C4-2B (cell line): Measurements from ENCODE around the gene NPSR1.

ENCODE experiments used
- ZFX ChIP-seq: fragments of 450-650 bp; IDR thresholded peaks from 2 replicates; pipeline ENCODE4 v1.6.1; 2017
- TF ChIP-seq, protein P1 (sequence below): fragments of 450-650 bp; conservative IDR thresholded peaks from 2 replicates; pipeline ENCODE4 v1.5.1; 2017; ENCODE audit warnings: mild to moderate bottlenecking

GRCh38 chr7:34823650-34824258 is 165.7 kb downstream of the NPSR1 start:
- TF ChIP-seq, protein P1, sequence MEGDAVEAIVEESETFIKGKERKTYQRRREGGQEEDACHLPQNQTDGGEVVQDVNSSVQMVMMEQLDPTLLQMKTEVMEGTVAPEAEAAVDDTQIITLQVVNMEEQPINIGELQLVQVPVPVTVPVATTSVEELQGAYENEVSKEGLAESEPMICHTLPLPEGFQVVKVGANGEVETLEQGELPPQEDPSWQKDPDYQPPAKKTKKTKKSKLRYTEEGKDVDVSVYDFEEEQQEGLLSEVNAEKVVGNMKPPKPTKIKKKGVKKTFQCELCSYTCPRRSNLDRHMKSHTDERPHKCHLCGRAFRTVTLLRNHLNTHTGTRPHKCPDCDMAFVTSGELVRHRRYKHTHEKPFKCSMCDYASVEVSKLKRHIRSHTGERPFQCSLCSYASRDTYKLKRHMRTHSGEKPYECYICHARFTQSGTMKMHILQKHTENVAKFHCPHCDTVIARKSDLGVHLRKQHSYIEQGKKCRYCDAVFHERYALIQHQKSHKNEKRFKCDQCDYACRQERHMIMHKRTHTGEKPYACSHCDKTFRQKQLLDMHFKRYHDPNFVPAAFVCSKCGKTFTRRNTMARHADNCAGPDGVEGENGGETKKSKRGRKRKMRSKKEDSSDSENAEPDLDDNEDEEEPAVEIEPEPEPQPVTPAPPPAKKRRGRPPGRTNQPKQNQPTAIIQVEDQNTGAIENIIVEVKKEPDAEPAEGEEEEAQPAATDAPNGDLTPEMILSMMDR: peak; percentile 92
- TF ChIP-seq ZFX: no peak
